ENCODE results near the gene ISM1. TPM values are rescaled to one million over a fixed set of nuclear protein-coding genes. Genes with fewer than 3 reads are reported as not detected.

ISM1 gene
- total and polyA plus RNA-seq, 2 donors (not counting 3 experiments of a cell fraction or from before 2014, with no cell fraction given) = not detected

DNA sequence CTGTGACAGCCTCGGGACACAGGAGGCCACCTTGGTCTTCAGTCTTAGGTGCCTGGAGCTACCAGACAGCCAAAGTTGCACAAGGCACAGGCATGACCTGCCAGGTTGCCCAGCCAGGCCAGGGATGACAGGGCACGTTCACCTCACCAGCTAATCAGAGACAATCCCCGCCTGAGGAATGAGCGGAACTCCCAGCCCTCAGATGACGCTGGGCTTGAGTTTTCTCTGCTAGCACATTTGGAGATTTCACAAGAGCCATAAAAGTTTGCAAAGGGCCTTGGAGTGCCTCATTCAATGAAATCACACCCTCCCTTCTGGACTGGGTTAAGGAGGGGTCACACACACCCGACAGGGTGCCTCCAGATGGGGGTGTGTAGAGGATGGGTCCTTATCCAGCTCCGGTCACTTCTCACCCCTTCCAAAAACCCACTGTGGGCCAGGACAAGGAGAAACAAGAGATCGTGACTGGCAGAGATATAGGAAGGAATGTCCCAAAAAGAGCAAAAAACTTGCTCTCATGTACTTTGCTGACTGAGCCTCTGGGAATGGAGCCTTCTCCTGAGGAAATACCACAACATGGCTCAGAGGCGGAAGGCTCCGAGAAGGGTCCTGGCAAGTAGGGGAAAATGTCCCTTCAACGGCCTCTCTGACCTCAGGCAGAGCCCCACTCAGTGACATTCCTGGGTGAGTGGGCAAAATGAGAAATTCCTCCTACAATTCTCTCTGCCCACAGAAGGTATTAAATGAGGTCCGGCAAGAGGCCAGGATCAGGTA lies 121.6 kb downstream of the ISM1 start:
- Histone ChIP-seq H3K9me1 (replicated peaks; ENCODE audit: control insufficient read depth, extremely low read depth, insufficient read depth, low read length) (no peaks in the 10 kb centered on the region), H3K9ac (replicated peaks; ENCODE audit: extremely low read depth, insufficient read depth, low read length) (no peak overlapping the region), H3K27ac (ENCODE audit: insufficient read depth, low read depth, low read length) (no peak overlapping the region), H3K79me2 (ENCODE audit: control insufficient read depth, insufficient read depth, low read length) (no peaks in the 10 kb centered on the region), H3K9me3 (replicated peaks; ENCODE audit: control insufficient read depth, insufficient read depth, low read length) (no peaks in the 10 kb centered on the region), H2AFZ (ENCODE audit: low read depth, low read length) (no peak overlapping the region), H3K36me3 (ENCODE audit: control insufficient read depth in 2 of 2, extremely low read depth in 1 of 2, insufficient read depth in 2 of 2, low read length in 2 of 2) (no peaks in the 10 kb centered on the region), H3K4me3 (replicated peaks in 1 of 3; ENCODE audit: insufficient read depth in 1 of 3, low read depth in 1 of 3, low read length in 3 of 3) (no peak overlapping the region), H3K4me1 (ENCODE audit: control insufficient read depth, extremely low read depth, insufficient read depth, low read length) (no peaks in the 10 kb centered on the region), H4K20me1 (replicated peaks; ENCODE audit: control insufficient read depth, extremely low read depth, insufficient read depth, low read length) (no peaks in the 10 kb centered on the region), H3K27me3 (ENCODE audit: control insufficient read depth in 2 of 2, insufficient read depth in 2 of 2, low read length in 2 of 2) (peaks cover 0 to 4% of the 10 kb centered on the region in 2 experiments), H3K4me2 (ENCODE audit: insufficient read depth, low read length) (no peak overlapping the region)
- FAIRE-seq (no peak), DNase-seq (ENCODE audit: low read depth, low spot score) (no peak)
- CTCF ChIA-PET = interaction anchor here (1.3 kb wide), 1 partner anchor 18 kb away, joined by 4 read pairs; no protein-coding TSS in a partner anchor
- intact Hi-C loops (cut with micrococcal nuclease) (no loop called here), dilution Hi-C loops (cut with MboI; ENCODE audit: extremely low pct_ligation_motif_present, low sequenced_read_pairs) (no loop called here)
- BruUV-seq (replicated peaks) = no TSS peak
- POLR2A ChIA-PET = no interaction called here
- no peak for TF ChIP-seq EZH2 (IDR thresholded peaks at IDR 0.05; ENCODE audit: borderline replicate concordance, low read depth, low read length, severe bottlenecking)
- TF ChIP-seq, protein P1, sequence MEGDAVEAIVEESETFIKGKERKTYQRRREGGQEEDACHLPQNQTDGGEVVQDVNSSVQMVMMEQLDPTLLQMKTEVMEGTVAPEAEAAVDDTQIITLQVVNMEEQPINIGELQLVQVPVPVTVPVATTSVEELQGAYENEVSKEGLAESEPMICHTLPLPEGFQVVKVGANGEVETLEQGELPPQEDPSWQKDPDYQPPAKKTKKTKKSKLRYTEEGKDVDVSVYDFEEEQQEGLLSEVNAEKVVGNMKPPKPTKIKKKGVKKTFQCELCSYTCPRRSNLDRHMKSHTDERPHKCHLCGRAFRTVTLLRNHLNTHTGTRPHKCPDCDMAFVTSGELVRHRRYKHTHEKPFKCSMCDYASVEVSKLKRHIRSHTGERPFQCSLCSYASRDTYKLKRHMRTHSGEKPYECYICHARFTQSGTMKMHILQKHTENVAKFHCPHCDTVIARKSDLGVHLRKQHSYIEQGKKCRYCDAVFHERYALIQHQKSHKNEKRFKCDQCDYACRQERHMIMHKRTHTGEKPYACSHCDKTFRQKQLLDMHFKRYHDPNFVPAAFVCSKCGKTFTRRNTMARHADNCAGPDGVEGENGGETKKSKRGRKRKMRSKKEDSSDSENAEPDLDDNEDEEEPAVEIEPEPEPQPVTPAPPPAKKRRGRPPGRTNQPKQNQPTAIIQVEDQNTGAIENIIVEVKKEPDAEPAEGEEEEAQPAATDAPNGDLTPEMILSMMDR (IDR thresholded peaks at IDR 0.05; ENCODE audit: extremely low read depth in 1 of 2, insufficient read depth in 1 of 2, low read depth in 1 of 2, low read length in 2 of 2) = no peak
- no peak for TF ChIP-seq POLR2A (IDR thresholded peaks at IDR 0.05; ENCODE audit: low read depth, low read length)
- TF ChIP-seq JUN (IDR thresholded peaks at IDR 0.05; ENCODE audit: borderline replicate concordance, insufficient read depth, insufficient read length, low read depth) = no peak
- TF ChIP-seq MYC (IDR thresholded peaks at IDR 0.05; ENCODE audit: low read depth, low read length) = no peak
- TF ChIP-seq, protein P2, sequence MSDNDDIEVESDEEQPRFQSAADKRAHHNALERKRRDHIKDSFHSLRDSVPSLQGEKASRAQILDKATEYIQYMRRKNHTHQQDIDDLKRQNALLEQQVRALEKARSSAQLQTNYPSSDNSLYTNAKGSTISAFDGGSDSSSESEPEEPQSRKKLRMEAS (IDR thresholded peaks at IDR 0.05; ENCODE audit: insufficient read depth, insufficient read length) = no peak

Data from endothelial cell of umbilical vein (primary cell).